ES-I3 (cell line): Measurements from ENCODE around the gene WNT3.
"Not testable (repeated sequence)": the region's sequence is repeated elsewhere in the genome, so short reads cannot be mapped to it uniquely, and the experiment has no call there.

ENCODE experiments used
- H3K36me3 ChIP-seq: 2 replicates; pipeline ENCODE4 v1.6.1; 2013; ENCODE audit warnings: mild to moderate bottlenecking, low read length, control low read depth, moderate library complexity; ENCODE audit not compliant: insufficient read depth
- H3K4me1 ChIP-seq: 2 replicates; pipeline ENCODE4 v1.6.1; 2013; ENCODE audit warnings: mild to moderate bottlenecking, control low read depth, low read length; ENCODE audit not compliant: insufficient read depth
- H3K9ac ChIP-seq: 2 replicates; pipeline ENCODE4 v1.6.1; 2013; ENCODE audit warnings: low read depth, mild to moderate bottlenecking, low read length, moderate library complexity
- H3K9me3 ChIP-seq: 2 replicates; pipeline ENCODE4 v1.6.1; 2013; ENCODE audit warnings: mild to moderate bottlenecking, low read length, moderate library complexity; ENCODE audit not compliant: control insufficient read depth, insufficient read depth

Gene WNT3

GRCh38 chr17:46764709-46765401, 53.6 kb downstream of the WNT3 start:
- Histone ChIP-seq H3K9ac (no peak overlapping the region), H3K36me3 (peaks cover 4% of the 10 kb centered on the region), H3K9me3 (no peaks in the 10 kb centered on the region), H3K4me1 (peaks cover 29% of the 10 kb centered on the region; the same call in 1 of the 2 replicates)

- H3K4me1 ChIP-seq: peaks cover 27% of the 10 kb centered on the region; the same call in 1 of the 2 replicates
- no peaks in the 10 kb centered on the region for H3K9me3 ChIP-seq
- no peak overlapping the region for H3K9ac ChIP-seq
- H3K36me3 ChIP-seq: peaks cover 4% of the 10 kb centered on the region
Measured at GRCh38 chr17:46764000-46764708, 54.3 kb downstream of the WNT3 start.

GRCh38 chr17:46763416-46763815, 55.1 kb downstream of the WNT3 start:
- Histone ChIP-seq H3K4me1 (peaks cover 27% of the 10 kb centered on the region; the same call in 1 of the 2 replicates), H3K36me3 (peaks cover 4% of the 10 kb centered on the region)

GRCh38 chr17:46759141-46759540, 59.4 kb downstream of the WNT3 start:
- H3K4me1 ChIP-seq: peaks cover 2% of the 10 kb centered on the region; the same call in 1 of the 2 replicates
- peaks cover 4% of the 10 kb centered on the region; the same call in 1 of the 2 replicates for H3K36me3 ChIP-seq
- no peaks in the 10 kb centered on the region for H3K9me3 ChIP-seq
- no peak overlapping the region for H3K9ac ChIP-seq

More at GRCh38 chr17:46763416-46763815, 55.1 kb downstream of the WNT3 start:
- no peak overlapping the region for H3K9ac ChIP-seq
- no peaks in the 10 kb centered on the region for H3K9me3 ChIP-seq

- no peak overlapping the region for H3K9ac ChIP-seq
- no peaks in the 10 kb centered on the region for H3K4me1 ChIP-seq
- no peaks in the 10 kb centered on the region for H3K36me3 ChIP-seq
- H3K9me3 ChIP-seq: no peaks in the 10 kb centered on the region
Measured at GRCh38 chr17:46758614-46759013, 59.9 kb downstream of the WNT3 start.

- not testable (repeated sequence) for H3K4me1 ChIP-seq, H3K9me3 ChIP-seq, H3K36me3 ChIP-seq, H3K9ac ChIP-seq
Measured at GRCh38 chr17:46757588-46757987, 60.9 kb downstream of the WNT3 start.

GRCh38 chr17:46756861-46757260, 61.6 kb downstream of the WNT3 start:
- H3K4me1 ChIP-seq: no peaks in the 10 kb centered on the region
- H3K9me3 ChIP-seq: no peaks in the 10 kb centered on the region
- no peak overlapping the region for H3K9ac ChIP-seq
- no peaks in the 10 kb centered on the region for H3K36me3 ChIP-seq

- H3K36me3 ChIP-seq: no peaks in the 10 kb centered on the region
- H3K4me1 ChIP-seq: no peaks in the 10 kb centered on the region
- no peaks in the 10 kb centered on the region for H3K9me3 ChIP-seq
- no peak overlapping the region for H3K9ac ChIP-seq
Measured at GRCh38 chr17:46756081-46756735, 62.3 kb downstream of the WNT3 start.

- Histone ChIP-seq H3K9ac (no peak overlapping the region), H3K4me1 (no peaks in the 10 kb centered on the region), H3K36me3 (no peaks in the 10 kb centered on the region), H3K9me3 (no peaks in the 10 kb centered on the region)
Measured at GRCh38 chr17:46753776-46754175, 64.7 kb downstream of the WNT3 start.

GRCh38 chr17:46751425-46751824, 67.1 kb downstream of the WNT3 start:
- H3K9ac ChIP-seq: no peak overlapping the region
- no peaks in the 10 kb centered on the region for H3K4me1 ChIP-seq
- no peaks in the 10 kb centered on the region for H3K36me3 ChIP-seq
- no peaks in the 10 kb centered on the region for H3K9me3 ChIP-seq

- Histone ChIP-seq H3K36me3 (no peaks in the 10 kb centered on the region), H3K9ac (no peak overlapping the region), H3K9me3 (no peaks in the 10 kb centered on the region), H3K4me1 (peaks cover 8% of the 10 kb centered on the region)
Measured at GRCh38 chr17:46745376-46745775, 73.1 kb downstream of the WNT3 start.

GRCh38 chr17:46744441-46744840, 74.1 kb downstream of the WNT3 start:
- Histone ChIP-seq H3K4me1 (peaks cover 8% of the 10 kb centered on the region), H3K36me3 (no peaks in the 10 kb centered on the region), H3K9ac (no peak overlapping the region), H3K9me3 (no peaks in the 10 kb centered on the region)

GRCh38 chr17:46742565-46743270, 75.8 kb downstream of the WNT3 start:
- Histone ChIP-seq H3K9ac (no peak overlapping the region), H3K36me3 (no peaks in the 10 kb centered on the region), H3K4me1 (peaks cover 8% of the 10 kb centered on the region), H3K9me3 (no peaks in the 10 kb centered on the region)

GRCh38 chr17:46741122-46741730, 77.3 kb downstream of the WNT3 start:
- no peaks in the 10 kb centered on the region for H3K36me3 ChIP-seq
- peaks cover 8% of the 10 kb centered on the region for H3K4me1 ChIP-seq
- no peak overlapping the region for H3K9ac ChIP-seq
- H3K9me3 ChIP-seq: no peaks in the 10 kb centered on the region
